GM10266 (cell line): ENCODE data around the gene WWOX.

Experiments
- DNase-seq: peaks from one replicate; pipeline ENCODE4 v3.0.0; 2012; ENCODE audit errors: extremely low spot score
- TF ChIP-seq, protein P1 (sequence below): IDR thresholded peaks from 2 replicates; pipeline ENCODE4 v1.5.1; 2012; ENCODE audit warnings: mild to moderate bottlenecking, low read depth; ENCODE audit not compliant: control insufficient read depth, insufficient read depth; ENCODE audit errors: missing control alignments

Gene WWOX

DNA sequence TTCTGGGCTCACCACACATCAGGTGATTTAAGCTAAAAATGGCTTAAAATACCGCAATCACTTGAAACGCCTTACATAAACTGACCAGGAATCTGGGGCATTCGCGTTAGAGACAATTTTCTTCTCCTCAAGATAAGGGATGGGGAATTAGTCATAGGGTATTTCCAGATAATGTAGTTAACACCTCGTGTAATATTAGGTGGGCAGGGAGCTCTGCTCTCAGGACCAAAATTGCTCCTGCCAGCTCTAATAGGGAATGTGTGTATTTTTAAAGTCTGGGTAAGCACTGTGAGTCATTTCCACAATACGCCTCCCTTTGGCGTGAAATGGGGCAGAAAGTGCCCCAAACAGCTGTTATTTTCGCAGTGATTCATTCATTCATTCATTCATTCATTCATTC, 1092.5 kb downstream of the WWOX start:
- TF ChIP-seq, protein P1, sequence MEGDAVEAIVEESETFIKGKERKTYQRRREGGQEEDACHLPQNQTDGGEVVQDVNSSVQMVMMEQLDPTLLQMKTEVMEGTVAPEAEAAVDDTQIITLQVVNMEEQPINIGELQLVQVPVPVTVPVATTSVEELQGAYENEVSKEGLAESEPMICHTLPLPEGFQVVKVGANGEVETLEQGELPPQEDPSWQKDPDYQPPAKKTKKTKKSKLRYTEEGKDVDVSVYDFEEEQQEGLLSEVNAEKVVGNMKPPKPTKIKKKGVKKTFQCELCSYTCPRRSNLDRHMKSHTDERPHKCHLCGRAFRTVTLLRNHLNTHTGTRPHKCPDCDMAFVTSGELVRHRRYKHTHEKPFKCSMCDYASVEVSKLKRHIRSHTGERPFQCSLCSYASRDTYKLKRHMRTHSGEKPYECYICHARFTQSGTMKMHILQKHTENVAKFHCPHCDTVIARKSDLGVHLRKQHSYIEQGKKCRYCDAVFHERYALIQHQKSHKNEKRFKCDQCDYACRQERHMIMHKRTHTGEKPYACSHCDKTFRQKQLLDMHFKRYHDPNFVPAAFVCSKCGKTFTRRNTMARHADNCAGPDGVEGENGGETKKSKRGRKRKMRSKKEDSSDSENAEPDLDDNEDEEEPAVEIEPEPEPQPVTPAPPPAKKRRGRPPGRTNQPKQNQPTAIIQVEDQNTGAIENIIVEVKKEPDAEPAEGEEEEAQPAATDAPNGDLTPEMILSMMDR: no peak
- no peak for DNase-seq

DNA sequence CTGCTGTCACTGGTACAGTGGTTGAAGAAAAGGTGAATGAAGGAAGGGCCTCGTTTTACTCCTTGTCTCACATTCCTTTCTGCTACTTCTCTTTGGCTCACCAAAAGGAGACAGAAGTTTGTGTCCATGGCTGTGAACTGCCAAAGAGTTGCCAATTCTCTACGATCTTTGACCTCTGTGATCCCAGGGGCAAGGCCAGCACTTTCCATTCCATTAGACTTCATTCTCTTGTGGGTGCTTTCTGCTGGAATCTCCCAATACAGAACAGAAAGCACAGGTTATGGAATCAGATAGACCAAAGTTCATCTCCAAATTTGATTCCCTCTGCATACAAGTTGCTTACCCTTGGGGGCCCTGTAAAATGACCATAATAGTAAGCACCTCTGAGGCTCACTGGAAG, 1093.5 kb downstream of the WWOX start:
- no peak for DNase-seq
- TF ChIP-seq, protein P1: no peak

DNA sequence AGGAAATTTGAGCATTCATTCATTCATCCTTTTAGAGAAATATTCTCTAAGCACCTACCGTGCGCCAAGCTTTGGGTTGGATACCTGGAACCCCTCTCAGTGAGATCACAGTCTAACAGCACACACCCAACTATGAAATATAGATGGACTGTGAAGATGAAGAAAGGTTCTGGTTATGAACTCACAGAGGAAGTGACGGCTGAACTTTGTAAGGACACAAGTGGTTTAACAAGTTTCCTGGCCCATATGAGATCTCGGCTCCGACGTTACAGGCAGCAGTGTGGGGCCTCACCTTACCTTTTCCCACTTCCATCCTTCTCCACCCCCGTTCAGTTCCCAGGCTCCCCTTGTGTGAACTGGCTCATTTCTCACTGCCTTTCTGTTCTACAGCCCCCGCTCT, 1094.8 kb downstream of the WWOX start:
- DNase-seq: no peak
- TF ChIP-seq, protein P1: no peak

DNA sequence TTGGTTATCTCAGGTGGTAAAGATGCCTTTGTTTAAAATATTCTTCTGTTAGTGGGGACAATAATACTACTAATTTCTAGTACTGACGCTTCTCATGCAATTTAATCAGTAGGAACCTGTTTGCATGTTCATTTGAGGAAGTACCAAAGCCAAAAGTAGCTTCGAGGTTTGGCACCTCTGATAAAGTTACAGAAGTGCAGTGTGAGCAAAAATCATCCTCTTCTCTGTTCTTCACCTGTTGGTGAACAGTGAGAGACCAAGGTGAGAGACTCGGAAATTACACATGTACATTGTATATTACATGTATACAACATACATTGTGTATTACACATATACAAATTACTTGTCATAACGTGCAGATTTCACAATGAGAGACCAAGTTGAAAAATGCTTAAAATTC, 1096.5 kb downstream of the WWOX start:
- TF ChIP-seq, protein P1: no peak
- no peak for DNase-seq

DNA sequence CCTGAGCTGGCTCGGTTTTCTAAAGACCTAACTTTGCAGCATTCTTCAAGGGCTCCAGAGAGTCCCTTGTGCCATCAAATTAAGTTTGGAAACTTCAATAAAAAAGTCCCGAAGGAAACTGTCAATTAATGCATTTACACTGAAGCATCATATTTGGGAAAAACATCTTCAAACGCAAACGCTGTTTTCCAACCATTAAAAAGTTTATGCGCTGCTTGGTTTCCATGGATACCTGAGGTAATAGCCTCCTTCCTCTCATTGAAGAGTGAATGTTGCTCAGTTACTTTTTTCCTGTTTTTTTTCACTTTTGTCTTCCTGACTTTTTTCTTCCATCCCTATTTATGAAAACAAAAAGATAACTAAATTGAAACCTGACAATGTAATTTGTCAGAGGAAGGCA, 1102.0 kb downstream of the WWOX start:
- TF ChIP-seq, protein P1: no peak
- DNase-seq: no peak

DNA sequence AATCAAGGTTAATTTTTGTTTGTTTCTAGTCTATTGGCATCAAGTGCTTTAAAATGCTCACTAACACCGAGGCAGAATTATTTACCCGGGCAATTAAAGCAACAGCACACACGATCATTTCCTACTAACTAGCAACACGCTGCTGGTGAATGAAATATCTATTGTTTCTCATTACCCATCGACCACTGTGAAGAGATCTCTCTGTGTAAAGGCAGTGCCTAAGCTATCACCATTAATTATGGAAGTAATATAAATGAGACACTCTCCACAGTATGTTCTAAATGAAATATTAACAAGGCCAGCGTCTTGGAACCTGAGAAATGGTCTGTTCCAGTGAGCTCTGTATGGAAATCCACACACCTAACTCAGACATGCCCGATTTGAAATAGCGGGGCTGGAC, 1103.5 kb downstream of the WWOX start:
- no peak for DNase-seq
- TF ChIP-seq, protein P1: no peak

DNA sequence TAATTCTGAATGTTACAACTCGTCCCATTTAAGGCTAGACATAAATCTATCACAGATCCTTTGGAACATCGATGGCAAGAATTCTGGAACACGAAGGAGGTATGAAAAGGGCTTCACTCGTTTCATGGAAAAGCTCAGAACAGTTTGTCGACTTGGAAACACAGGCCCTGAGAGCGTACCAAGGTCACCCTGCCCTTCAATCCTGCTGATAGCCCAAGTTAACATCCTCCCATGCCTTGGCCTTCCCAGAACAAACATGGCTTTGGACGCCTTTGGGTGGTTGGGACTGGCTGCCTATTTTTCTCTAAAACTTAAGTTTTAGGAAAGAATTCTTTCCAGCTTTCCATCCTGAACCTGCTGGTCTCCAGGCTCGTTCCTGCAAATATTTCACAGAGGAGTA, 1105.0 kb downstream of the WWOX start:
- DNase-seq: no peak
- TF ChIP-seq, protein P1: no peak
